IMR-90 (cell line): Measurements from ENCODE around the gene TEC. TPM values are rescaled to one million over a fixed set of nuclear protein-coding genes. Genes with fewer than 3 reads are reported as not detected.

ENCODE experiments used
- ATAC-seq: fragments of 200-7000 bp; cut with Tn5 transposase; 2 replicates; pipeline ENCODE4 v1.9.1; 2020; ENCODE audit warnings: low read depth, mild to moderate bottlenecking, moderate library complexity
- BruUV-seq: library from RNA; stranded (reverse); fragments of 400-500 nt; replicated peaks from 2 replicates; lab custom pipeline; 2021; lab: Mats Ljungman, UMichigan
- CTCF ChIA-PET: fragments of 300-600 bp; formaldehyde crosslinking; extraction: SDS; loops from one replicate; lab custom pipeline; 2021; ENCODE audit warnings: antibody characterized with exemption; lab: Yijun Ruan, JAX
- POLR2A ChIA-PET: fragments of 300-600 bp; sonication (Branson Sonifier 250); formaldehyde crosslinking; loops from one replicate; lab custom pipeline; 2022; ENCODE audit warnings: antibody characterized with exemption; ENCODE audit not compliant: unreplicated experiment; lab: Charles Lee
- DNase-seq: peaks from one replicate; pipeline ENCODE4 v3.0.0; 2013
- H2AFZ ChIP-seq: replicated peaks from 2 replicates; pipeline ENCODE3; 2013; ENCODE audit warnings: low read length, mild to moderate bottlenecking; ENCODE audit not compliant: poor library complexity
- H2AK5ac ChIP-seq: 2 replicates; pipeline ENCODE4 v1.6.1; 2013; ENCODE audit warnings: low read depth, low read length, inconsistent platforms
- H2AK9ac ChIP-seq: replicated peaks from 2 replicates; pipeline ENCODE3; 2013; ENCODE audit warnings: mild to moderate bottlenecking, low read depth, low read length, moderate library complexity; ENCODE audit not compliant: poor library complexity
- H2BK120ac ChIP-seq: 2 replicates; pipeline ENCODE4 v1.6.1; 2013; ENCODE audit warnings: low read depth, low read length, inconsistent platforms
- H2BK15ac ChIP-seq: 3 replicates; pipeline ENCODE4 v1.6.1; 2013; ENCODE audit warnings: low read depth, low read length, inconsistent platforms
- H2BK20ac ChIP-seq: 2 replicates; pipeline ENCODE4 v1.6.1; 2013; ENCODE audit warnings: low read depth, mild to moderate bottlenecking, inconsistent platforms, low read length, moderate library complexity
- H2BK5ac ChIP-seq: 2 replicates; pipeline ENCODE4 v1.6.1; 2013; ENCODE audit warnings: mild to moderate bottlenecking, low read depth, low read length, inconsistent platforms; ENCODE audit not compliant: poor library complexity, severe bottlenecking
- H3K14ac ChIP-seq: replicated peaks from 2 replicates; pipeline ENCODE4 v1.6.1; 2013; ENCODE audit warnings: low read depth, low read length, inconsistent platforms
- H3K18ac ChIP-seq: 2 replicates; pipeline ENCODE4 v1.6.1; 2013; ENCODE audit warnings: low read depth, low read length, control low read depth
- H3K23ac ChIP-seq: 2 replicates; pipeline ENCODE4 v1.6.1; 2013; ENCODE audit warnings: low read depth, low read length, inconsistent platforms
- H3K27ac ChIP-seq: 2 replicates; pipeline ENCODE4 v1.5.1; 2013; ENCODE audit warnings: mild to moderate bottlenecking, control low read depth, low read length; ENCODE audit not compliant: insufficient read depth
- H3K27me3 ChIP-seq: 2 replicates; pipeline ENCODE4 v1.6.1; 2013; ENCODE audit warnings: low read length; ENCODE audit not compliant: control insufficient read depth, insufficient read depth
- H3K36me3 ChIP-seq: 2 replicates; pipeline ENCODE4 v1.6.1; 2013; ENCODE audit warnings: low read length, mixed read lengths; ENCODE audit not compliant: control insufficient read depth, insufficient read depth
- H3K4ac ChIP-seq: 2 replicates; pipeline ENCODE4 v1.6.1; 2013; ENCODE audit warnings: low read depth, low read length, inconsistent platforms
- H3K4me1 ChIP-seq: 2 replicates; pipeline ENCODE4 v1.6.1; 2013; ENCODE audit warnings: low read length, mixed read lengths; ENCODE audit not compliant: control insufficient read depth, insufficient read depth
- H3K4me2 ChIP-seq: 2 replicates; pipeline ENCODE4 v1.6.1; 2013; ENCODE audit warnings: low read depth, mild to moderate bottlenecking, control low read depth, low read length, moderate library complexity
- H3K4me3 ChIP-seq: 2 replicates; pipeline ENCODE4 v1.5.1; 2013; ENCODE audit warnings: low read depth, mild to moderate bottlenecking, control low read depth, low read length, moderate library complexity; ENCODE audit not compliant: insufficient read depth
- H3K56ac ChIP-seq: 2 replicates; pipeline ENCODE4 v1.6.1; 2013; ENCODE audit warnings: low read length, inconsistent platforms; ENCODE audit not compliant: insufficient read depth; ENCODE audit errors: extremely low read depth
- H3K79me1 ChIP-seq, 2 experiments: 2 replicates each; pipeline ENCODE4 v1.6.1; 2013; ENCODE audit warnings: low read length in 2 of 2, inconsistent platforms in 1 of 2, low read depth in 1 of 2
- H3K9ac ChIP-seq: 2 replicates; pipeline ENCODE4 v1.6.1; 2013; ENCODE audit warnings: low read depth, low read length, control low read depth
- H3K9me1 ChIP-seq: 2 replicates; pipeline ENCODE4 v1.6.1; 2013; ENCODE audit warnings: low read length, inconsistent platforms; ENCODE audit not compliant: insufficient read depth
- H3K9me3 ChIP-seq: 2 replicates; pipeline ENCODE4 v1.6.1; 2013; ENCODE audit warnings: low read length; ENCODE audit not compliant: control insufficient read depth, insufficient read depth
- H4K20me1 ChIP-seq: 2 replicates; pipeline ENCODE4 v1.6.1; 2013; ENCODE audit warnings: low read length, inconsistent platforms; ENCODE audit not compliant: insufficient read depth
- H4K5ac ChIP-seq: 2 replicates; pipeline ENCODE4 v1.6.1; 2013; ENCODE audit warnings: mild to moderate bottlenecking, low read depth, low read length, control low read depth
- H4K8ac ChIP-seq, 2 experiments: 2 replicates each; pipeline ENCODE4 v1.6.1; 2013; ENCODE audit warnings: low read depth in 2 of 2, low read length in 2 of 2, control low read depth in 1 of 2, inconsistent platforms in 1 of 2
- H4K91ac ChIP-seq: 2 replicates; pipeline ENCODE4 v1.6.1; 2013; ENCODE audit warnings: low read depth, low read length, inconsistent platforms; ENCODE audit not compliant: insufficient read depth
- BHLHE40 ChIP-seq: fragments of 150-350 bp; IDR thresholded peaks from 2 replicates; pipeline ENCODE4 v1.6.1; 2016; ENCODE audit warnings: mild to moderate bottlenecking, low read depth, low read length
- CEBPB ChIP-seq: IDR thresholded peaks from 2 replicates; pipeline ENCODE4 v1.6.1; 2012; ENCODE audit warnings: low read depth, low read length, improper control_type of control experiment
- CHD1 ChIP-seq: IDR thresholded peaks from 2 replicates; pipeline ENCODE4 v1.6.1; 2012; ENCODE audit warnings: low read depth, low read length, improper control_type of control experiment
- FOS ChIP-seq: fragments of 150-350 bp; IDR thresholded peaks from 2 replicates; pipeline ENCODE4 v1.6.1; 2016; ENCODE audit warnings: low read depth, low read length
- MAFK ChIP-seq: IDR thresholded peaks from 2 replicates; pipeline ENCODE4 v1.6.1; 2012; ENCODE audit warnings: low read depth, low read length, improper control_type of control experiment
- MAZ ChIP-seq: IDR thresholded peaks from 2 replicates; pipeline ENCODE4 v1.6.1; 2012; ENCODE audit warnings: low read depth, mild to moderate bottlenecking, low read length, improper control_type of control experiment, moderate library complexity, borderline replicate concordance
- MXI1 ChIP-seq: IDR thresholded peaks from 2 replicates; pipeline ENCODE4 v1.6.1; 2012; ENCODE audit warnings: low read depth, mild to moderate bottlenecking, low read length, moderate library complexity, borderline replicate concordance
- NFE2L2 ChIP-seq: fragments of 150-350 bp; IDR thresholded peaks from 2 replicates; pipeline ENCODE4 v1.6.1; 2016; ENCODE audit warnings: low read depth, mild to moderate bottlenecking, low read length
- POLR2A ChIP-seq: IDR thresholded peaks from 2 replicates; pipeline ENCODE4 v1.6.1; 2012; ENCODE audit warnings: mild to moderate bottlenecking, low read depth, low read length
- RAD21 ChIP-seq: IDR thresholded peaks from 2 replicates; pipeline ENCODE4 v1.6.1; 2012; ENCODE audit warnings: low read length, improper control_type of control experiment
- RCOR1 ChIP-seq: IDR thresholded peaks from 2 replicates; pipeline ENCODE4 v1.6.1; 2012; ENCODE audit warnings: mild to moderate bottlenecking, low read length, improper control_type of control experiment; ENCODE audit not compliant: insufficient replicate concordance
- RFX5 ChIP-seq: IDR thresholded peaks from 2 replicates; pipeline ENCODE4 v1.8.0; 2012; ENCODE audit warnings: low read depth, mild to moderate bottlenecking, low read length, moderate library complexity
- SMC3 ChIP-seq: fragments of 150-350 bp; IDR thresholded peaks from 2 replicates; pipeline ENCODE4 v1.6.1; 2016; ENCODE audit warnings: low read depth, mild to moderate bottlenecking, antibody characterized with exemption, low read length, moderate library complexity
- USF2 ChIP-seq: fragments of 150-350 bp; IDR thresholded peaks from 2 replicates; pipeline ENCODE4 v1.6.1; 2017; ENCODE audit warnings: mild to moderate bottlenecking, antibody characterized with exemption, low read length, low read depth
- WGBS, 2 experiments: methylation state at CpG; one replicate each; pipeline versions ENCODE4 v1.1.5 to v1.1.7; 2013; ENCODE audit warnings: missing lambda C conversion rate in 2 of 2; ENCODE audit not compliant: insufficient read length in 1 of 2; ENCODE audit errors: extremely low coverage in 2 of 2; 5-methylcytosine and 5-hydroxymethylcytosine counted together
- dilution Hi-C: fragments of 300-500 bp; cut with HindIII; formaldehyde crosslinking; loops from one replicate; pipeline ENCODE4 v1.14.3; 2018; ENCODE audit warnings: low sequenced_read_pairs; ENCODE audit not compliant: unreplicated experiment
- in situ Hi-C: fragments of 300-500 bp; cut with MboI; formaldehyde crosslinking; loops from 3 replicates; pipeline ENCODE4 v1.14.3; 2019; ENCODE audit warnings: low sequenced_read_pairs, inconsistent platforms, mixed read lengths
- intact Hi-C: fragments of 100-400 bp; cut with micrococcal nuclease; formaldehyde crosslinking; loops from 2 replicates; pipeline ENCODE4 v1.10.0; 2022
- polyA plus RNA-seq, 3 experiments: library from polyadenylated mRNA; depleted of rRNA; stranded (reverse); fragments of >200 nt; gene quantifications; 2 replicates each; pipeline ENCODE4 v1.2.3, GENCODE V29; 2012; ENCODE audit warnings: low replicate concordance in 1 of 3
- total RNA-seq: library from RNA; depleted of rRNA; stranded (reverse); fragments of >200 nt; gene quantifications from 2 replicates; pipeline ENCODE4 v1.2.3, GENCODE V29; 2012
- TF ChIP-seq, protein P1 (sequence below): conservative IDR thresholded peaks from 2 replicates; pipeline ENCODE4 v1.5.1; 2012; ENCODE audit warnings: mild to moderate bottlenecking, low read depth, low read length, improper control_type of control experiment
- TF ChIP-seq, protein P2 (sequence below): fragments of 150-350 bp; IDR thresholded peaks from 2 replicates; pipeline ENCODE4 v1.6.1; 2016; ENCODE audit warnings: low read depth, mild to moderate bottlenecking, low read length, moderate library complexity, borderline replicate concordance

Gene TEC
- total and polyA plus RNA-seq, 2 of the 4 experiments (the other 2 are of a cell fraction) = 0.39 to 0.54 TPM

DNA sequence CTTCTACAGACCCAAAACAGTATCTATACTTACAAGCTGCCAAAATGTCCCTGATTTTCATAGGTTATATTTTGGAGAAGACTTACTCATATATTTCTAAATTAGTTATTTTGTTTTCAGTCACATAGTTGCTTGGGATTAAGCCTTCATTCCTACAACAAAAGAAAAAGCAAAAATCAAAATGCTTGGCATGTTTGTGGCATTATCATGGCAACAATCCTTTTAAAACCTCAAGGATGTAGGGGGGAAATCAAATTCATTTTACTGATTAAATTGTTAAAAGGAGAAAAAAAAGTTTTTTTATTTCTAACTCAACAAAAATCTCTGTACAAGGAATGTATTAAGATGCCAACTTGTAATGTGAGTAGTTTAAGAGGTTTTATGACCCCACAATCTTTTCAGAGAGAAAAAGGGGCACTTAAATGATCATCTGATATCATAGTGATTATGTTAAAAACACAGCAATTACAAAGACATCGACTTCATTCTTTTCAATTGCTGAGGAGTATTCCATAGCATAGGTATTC, 159.1 kb downstream of the TEC start:
- Histone ChIP-seq H2AK9ac (no peak overlapping the region), H3K79me1 (no peaks in the 10 kb centered on the region), H2BK15ac (no peak overlapping the region), H3K9ac (no peak overlapping the region), H2BK120ac (no peak overlapping the region), H3K4me2 (no peak overlapping the region), H3K18ac (no peak overlapping the region), H3K23ac (no peak overlapping the region), H2AK5ac (no peak overlapping the region), H3K56ac (no peak overlapping the region), H3K27ac (no peak overlapping the region), H2BK5ac (no peak overlapping the region), H3K4me1 (no peaks in the 10 kb centered on the region), H2AFZ (no peak overlapping the region), H4K5ac (no peak overlapping the region), H3K27me3 (no peaks in the 10 kb centered on the region), H4K8ac (no peak overlapping the region), H3K36me3 (no peaks in the 10 kb centered on the region), H4K20me1 (no peaks in the 10 kb centered on the region), H3K14ac (no peak overlapping the region), H3K9me3 (no peaks in the 10 kb centered on the region), H2BK20ac (no peak overlapping the region), H4K91ac (no peak overlapping the region), H3K9me1 (no peaks in the 10 kb centered on the region), H3K4me3 (no peak overlapping the region), H3K4ac (no peak overlapping the region)
- ChIA-PET POLR2A (no interaction called here), CTCF (no interaction called here)
- DNase-seq (no peak), ATAC-seq (no peak)
- no CpG with 5 or more reads among the region's 1 CpG for WGBS, 2 experiments
- in situ Hi-C loops (no loop called here), dilution Hi-C loops (no loop called here), intact Hi-C loops (no loop called here)
- no TSS peak for BruUV-seq
- no peak for TF ChIP-seq RCOR1
- TF ChIP-seq RFX5 = no peak
- no peak for TF ChIP-seq CEBPB
- no peak for TF ChIP-seq RAD21
- no peak for TF ChIP-seq POLR2A
- TF ChIP-seq MAZ = no peak
- TF ChIP-seq CHD1 = no peak
- no peak for TF ChIP-seq NFE2L2
- no peak for TF ChIP-seq MXI1
- no peak for TF ChIP-seq SMC3
- TF ChIP-seq MAFK = no peak
- TF ChIP-seq FOS = no peak
- TF ChIP-seq BHLHE40 = no peak
- TF ChIP-seq USF2 = no peak
- TF ChIP-seq, protein P1, sequence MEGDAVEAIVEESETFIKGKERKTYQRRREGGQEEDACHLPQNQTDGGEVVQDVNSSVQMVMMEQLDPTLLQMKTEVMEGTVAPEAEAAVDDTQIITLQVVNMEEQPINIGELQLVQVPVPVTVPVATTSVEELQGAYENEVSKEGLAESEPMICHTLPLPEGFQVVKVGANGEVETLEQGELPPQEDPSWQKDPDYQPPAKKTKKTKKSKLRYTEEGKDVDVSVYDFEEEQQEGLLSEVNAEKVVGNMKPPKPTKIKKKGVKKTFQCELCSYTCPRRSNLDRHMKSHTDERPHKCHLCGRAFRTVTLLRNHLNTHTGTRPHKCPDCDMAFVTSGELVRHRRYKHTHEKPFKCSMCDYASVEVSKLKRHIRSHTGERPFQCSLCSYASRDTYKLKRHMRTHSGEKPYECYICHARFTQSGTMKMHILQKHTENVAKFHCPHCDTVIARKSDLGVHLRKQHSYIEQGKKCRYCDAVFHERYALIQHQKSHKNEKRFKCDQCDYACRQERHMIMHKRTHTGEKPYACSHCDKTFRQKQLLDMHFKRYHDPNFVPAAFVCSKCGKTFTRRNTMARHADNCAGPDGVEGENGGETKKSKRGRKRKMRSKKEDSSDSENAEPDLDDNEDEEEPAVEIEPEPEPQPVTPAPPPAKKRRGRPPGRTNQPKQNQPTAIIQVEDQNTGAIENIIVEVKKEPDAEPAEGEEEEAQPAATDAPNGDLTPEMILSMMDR = no peak
- TF ChIP-seq, protein P2, sequence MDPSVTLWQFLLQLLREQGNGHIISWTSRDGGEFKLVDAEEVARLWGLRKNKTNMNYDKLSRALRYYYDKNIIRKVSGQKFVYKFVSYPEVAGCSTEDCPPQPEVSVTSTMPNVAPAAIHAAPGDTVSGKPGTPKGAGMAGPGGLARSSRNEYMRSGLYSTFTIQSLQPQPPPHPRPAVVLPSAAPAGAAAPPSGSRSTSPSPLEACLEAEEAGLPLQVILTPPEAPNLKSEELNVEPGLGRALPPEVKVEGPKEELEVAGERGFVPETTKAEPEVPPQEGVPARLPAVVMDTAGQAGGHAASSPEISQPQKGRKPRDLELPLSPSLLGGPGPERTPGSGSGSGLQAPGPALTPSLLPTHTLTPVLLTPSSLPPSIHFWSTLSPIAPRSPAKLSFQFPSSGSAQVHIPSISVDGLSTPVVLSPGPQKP = no peak
